Transverse colon (tissue), 3 donors: ENCODE measurements around the gene CDH11.
A peak's percentile ranks its signal among the peaks of the same experiment; 100 is the strongest.

Experiments
- CTCF ChIP-seq, 5 experiments: fragments of 200-600 bp in 3 of 5; fragments of 450-650 bp in 2 of 5; sonication (generic) in 3 of 5; IDR thresholded peaks; 1 replicate in 2 of 5; 2 replicates in 3 of 5; pipeline ENCODE4 v1.5.1; 2016 to 2017; ENCODE audit warnings: antibody characterized with exemption in 5 of 5, inconsistent platforms in 3 of 5, mild to moderate bottlenecking in 2 of 5, moderate library complexity in 1 of 5
- EP300 ChIP-seq: sonication (generic); formaldehyde crosslinking; IDR thresholded peaks from one replicate; pipeline ENCODE4 v1.6.1; 2017; ENCODE audit warnings: antibody characterized with exemption, low read depth

- TF ChIP-seq CTCF (IDR thresholded peaks at IDR 0.05) (peak; percentile 80 to 89 (median 87)), EP300 (no peak)
These were observed 3.9 kb downstream of the CDH11 start for GRCh38 chr16:65117811-65118448.
